Thyroid gland (tissue), 4 donors: ENCODE measurements around the gene TENT5A.

Experiments used
- POLR2A ChIP-seq, 2 donors: fragments of 450-650 bp; IDR thresholded peaks; one replicate each; pipeline ENCODE4 v1.6.1; 2017; ENCODE audit warnings: antibody characterized with exemption in 2 of 2, mild to moderate bottlenecking in 2 of 2, moderate library complexity in 1 of 2
- TF ChIP-seq, protein P1 (sequence below), 6 experiments: fragments of 200-600 bp in 3 of 6; fragments of 450-650 bp in 3 of 6; sonication (generic) in 3 of 6; IDR thresholded peaks; one replicate each; pipeline ENCODE4 v1.5.1; 2016 to 2019; ENCODE audit warnings: antibody characterized with exemption in 6 of 6, mild to moderate bottlenecking in 2 of 6, inconsistent platforms in 1 of 6, moderate library complexity in 1 of 6

- TF ChIP-seq, protein P1, sequence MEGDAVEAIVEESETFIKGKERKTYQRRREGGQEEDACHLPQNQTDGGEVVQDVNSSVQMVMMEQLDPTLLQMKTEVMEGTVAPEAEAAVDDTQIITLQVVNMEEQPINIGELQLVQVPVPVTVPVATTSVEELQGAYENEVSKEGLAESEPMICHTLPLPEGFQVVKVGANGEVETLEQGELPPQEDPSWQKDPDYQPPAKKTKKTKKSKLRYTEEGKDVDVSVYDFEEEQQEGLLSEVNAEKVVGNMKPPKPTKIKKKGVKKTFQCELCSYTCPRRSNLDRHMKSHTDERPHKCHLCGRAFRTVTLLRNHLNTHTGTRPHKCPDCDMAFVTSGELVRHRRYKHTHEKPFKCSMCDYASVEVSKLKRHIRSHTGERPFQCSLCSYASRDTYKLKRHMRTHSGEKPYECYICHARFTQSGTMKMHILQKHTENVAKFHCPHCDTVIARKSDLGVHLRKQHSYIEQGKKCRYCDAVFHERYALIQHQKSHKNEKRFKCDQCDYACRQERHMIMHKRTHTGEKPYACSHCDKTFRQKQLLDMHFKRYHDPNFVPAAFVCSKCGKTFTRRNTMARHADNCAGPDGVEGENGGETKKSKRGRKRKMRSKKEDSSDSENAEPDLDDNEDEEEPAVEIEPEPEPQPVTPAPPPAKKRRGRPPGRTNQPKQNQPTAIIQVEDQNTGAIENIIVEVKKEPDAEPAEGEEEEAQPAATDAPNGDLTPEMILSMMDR (IDR thresholded peaks at IDR 0.05), result no peak
- no peak for TF ChIP-seq POLR2A (IDR thresholded peaks at IDR 0.05)
Measured at GRCh38 chr6:81739230-81740195, 13.0 kb downstream of the TENT5A start.
